Spleen (tissue), 11 donors: ENCODE measurements around the gene CACNG7. TPM values are rescaled to one million over a fixed set of nuclear protein-coding genes. Genes with fewer than 3 reads are reported as not detected.

Experiments
- DNase-seq: peaks from one replicate; pipeline ENCODE4 v3.0.0-alpha.2; 2020
- H3K27ac ChIP-seq, 8 donors: fragments of 200-600 bp; sonication (generic) in 7 of 8; 1 replicate in 4 of 8; 2 replicates in 4 of 8; pipeline versions ENCODE4 v1.5.0 to v1.8.0; 2016 to 2021; ENCODE audit warnings: inconsistent platforms in 4 of 8, mild to moderate bottlenecking in 4 of 8, moderate library complexity in 1 of 8
- H3K27me3 ChIP-seq, 7 donors: fragments of 200-600 bp; sonication (generic) in 6 of 7; replicated peaks in 1 of 7; 1 replicate in 4 of 7; 2 replicates in 3 of 7; pipeline versions ENCODE4 v1.5.0 to v1.8.0; 2016 to 2021; ENCODE audit warnings: inconsistent platforms in 3 of 7, mild to moderate bottlenecking in 1 of 7
- H3K36me3 ChIP-seq, 6 donors: fragments of 200-600 bp; sonication (generic) in 5 of 6; 1 replicate in 4 of 6; 2 replicates in 2 of 6; pipeline versions ENCODE4 v1.5.0 to v1.8.0; 2016 to 2021; ENCODE audit warnings: inconsistent platforms in 2 of 6
- H3K4me1 ChIP-seq, 6 donors: fragments of 200-600 bp; sonication (generic) in 5 of 6; 1 replicate in 3 of 6; 2 replicates in 3 of 6; pipeline versions ENCODE4 v1.5.0 to v1.8.0; 2016 to 2021; ENCODE audit warnings: inconsistent platforms in 3 of 6
- H3K4me3 ChIP-seq, 8 donors: fragments of 200-600 bp; sonication (generic) in 7 of 8; 1 replicate in 4 of 8; 2 replicates in 4 of 8; pipeline versions ENCODE4 v1.5.0 to v1.8.0; 2016 to 2021; ENCODE audit warnings: inconsistent platforms in 4 of 8, mild to moderate bottlenecking in 4 of 8, moderate library complexity in 2 of 8
- H3K9me3 ChIP-seq, 8 donors: fragments of 200-600 bp; sonication (generic) in 7 of 8; 1 replicate in 4 of 8; 2 replicates in 4 of 8; pipeline versions ENCODE4 v1.5.0 to v1.8.0; 2016 to 2021; ENCODE audit warnings: inconsistent platforms in 4 of 8
- POLR2A ChIP-seq, 3 donors: fragments of 450-650 bp; IDR thresholded peaks; one replicate each; pipeline ENCODE4 v1.5.1; 2017; ENCODE audit warnings: antibody characterized with exemption in 3 of 3, mild to moderate bottlenecking in 1 of 3
- POLR2AphosphoS5 ChIP-seq, 3 donors: sonication (generic); formaldehyde crosslinking; IDR thresholded peaks; one replicate each; pipeline ENCODE4 v1.5.1; 2017; ENCODE audit warnings: antibody characterized with exemption in 3 of 3
- WGBS, 5 donors: extraction: QIAGEN DNeasy Blood & Tissue Kit in 3 of 5; methylation state at CpG; one replicate each; pipeline versions ENCODE4 v1.1.5 to v1.1.7; 2013 to 2018; 5-methylcytosine and 5-hydroxymethylcytosine counted together
- intact Hi-C: fragments of 100-400 bp; cut with DNase I; formaldehyde crosslinking; loops from one replicate; pipeline ENCODE4 v1.15.0; 2023; ENCODE audit warnings: low total_unique reads
- polyA plus RNA-seq, 3 donors: library from polyadenylated mRNA; stranded (reverse); fragments of 200-250 nt; gene quantifications; one replicate each; pipeline ENCODE4 v1.2.1, GENCODE V29; 2013
- total RNA-seq, 7 donors: library from RNA; depleted of rRNA in 3 of 7; stranded (reverse); fragments of >200 nt in 3 of 7; fragmentation: NEBNext Ultra II Directional in 4 of 7; extraction: Animal tissue kit (Norgen Biotek cat#: 25700) in 4 of 7; gene quantifications; one replicate each; pipeline versions ENCODE4 v1.1.0 to v1.2.1, GENCODE V29; 2016 to 2021
- TF ChIP-seq, protein P1 (sequence below), 11 experiments: fragments of 200-600 bp in 7 of 11; fragments of 450-650 bp in 4 of 11; sonication (generic) in 4 of 11; IDR thresholded peaks in 8 of 11; conservative IDR thresholded peaks in 3 of 11; 1 replicate in 7 of 11; 2 replicates in 4 of 11; pipeline versions ENCODE4 v1.4.0 to v1.8.0; 2016 to 2021; ENCODE audit warnings: antibody characterized with exemption in 11 of 11, inconsistent platforms in 4 of 11, mild to moderate bottlenecking in 1 of 11
- donor health status: healthy with polysubstance abuse.
- donor health status: DM: no; HTN: no; CAD: no; lungs with moderate emphysema.
- donor health status: DM: no; HTN: no; CAD: no.
- donor health status: Bipolar disorder and iron deficiency.
- donor health status: healthy.
- donor health status: DM: no; HTN: no; CAD: no.
- donor health status: DM: yes; HTN: yes; CAD: no.

Gene CACNG7
- total and polyA plus RNA-seq, 10 donors: not detected

DNA sequence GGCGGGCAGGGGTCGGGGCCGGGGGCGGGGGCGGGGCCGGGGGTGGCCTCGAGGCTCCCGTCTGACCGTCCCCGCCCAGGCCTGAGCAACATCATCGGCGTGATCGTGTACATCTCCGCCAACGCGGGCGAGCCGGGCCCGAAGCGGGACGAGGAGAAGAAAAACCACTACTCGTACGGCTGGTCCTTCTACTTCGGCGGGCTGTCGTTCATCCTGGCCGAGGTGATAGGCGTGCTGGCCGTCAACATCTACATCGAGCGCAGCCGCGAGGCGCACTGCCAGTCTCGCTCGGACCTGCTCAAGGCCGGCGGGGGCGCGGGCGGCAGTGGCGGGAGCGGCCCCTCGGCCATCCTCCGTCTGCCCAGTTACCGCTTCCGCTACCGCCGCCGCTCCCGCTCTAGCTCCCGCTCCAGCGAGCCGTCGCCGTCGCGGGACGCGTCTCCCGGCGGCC lies 72.9 kb downstream of the CACNG7 start:
- Histone ChIP-seq H3K4me1 (peaks cover 0 to 50% (median 25%) of the 10 kb centered on the region in 6 donors), H3K27me3 (peaks cover 0 to 83% (median 64%) of the 10 kb centered on the region in 7 donors), H3K27ac (peak overlapping the region in 3 of 8 donors; percentile 18 to 49 (median 21)), H3K9me3 (peaks cover 0 to 47% (median 0%) of the 10 kb centered on the region in 8 donors), H3K36me3 (no peaks in the 10 kb centered on the region), H3K4me3 (peak overlapping the region in 5 of 8 donors; percentile 12 to 59 (median 28))
- no peak for DNase-seq
- 5 to 25% (median 9%) methylated on average over 15 to 62 of the region's 62 CpGs for WGBS, 5 donors
- intact Hi-C loops: no loop called here
- TF ChIP-seq POLR2A (IDR thresholded peaks at IDR 0.05) (no peak), POLR2AphosphoS5 (IDR thresholded peaks at IDR 0.05) (no peak)
- TF ChIP-seq, protein P1, sequence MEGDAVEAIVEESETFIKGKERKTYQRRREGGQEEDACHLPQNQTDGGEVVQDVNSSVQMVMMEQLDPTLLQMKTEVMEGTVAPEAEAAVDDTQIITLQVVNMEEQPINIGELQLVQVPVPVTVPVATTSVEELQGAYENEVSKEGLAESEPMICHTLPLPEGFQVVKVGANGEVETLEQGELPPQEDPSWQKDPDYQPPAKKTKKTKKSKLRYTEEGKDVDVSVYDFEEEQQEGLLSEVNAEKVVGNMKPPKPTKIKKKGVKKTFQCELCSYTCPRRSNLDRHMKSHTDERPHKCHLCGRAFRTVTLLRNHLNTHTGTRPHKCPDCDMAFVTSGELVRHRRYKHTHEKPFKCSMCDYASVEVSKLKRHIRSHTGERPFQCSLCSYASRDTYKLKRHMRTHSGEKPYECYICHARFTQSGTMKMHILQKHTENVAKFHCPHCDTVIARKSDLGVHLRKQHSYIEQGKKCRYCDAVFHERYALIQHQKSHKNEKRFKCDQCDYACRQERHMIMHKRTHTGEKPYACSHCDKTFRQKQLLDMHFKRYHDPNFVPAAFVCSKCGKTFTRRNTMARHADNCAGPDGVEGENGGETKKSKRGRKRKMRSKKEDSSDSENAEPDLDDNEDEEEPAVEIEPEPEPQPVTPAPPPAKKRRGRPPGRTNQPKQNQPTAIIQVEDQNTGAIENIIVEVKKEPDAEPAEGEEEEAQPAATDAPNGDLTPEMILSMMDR (IDR thresholded peaks at IDR 0.05 in 8 of 11, conservative IDR thresholded peaks at IDR 0.05 in 3 of 11): no peak

DNA sequence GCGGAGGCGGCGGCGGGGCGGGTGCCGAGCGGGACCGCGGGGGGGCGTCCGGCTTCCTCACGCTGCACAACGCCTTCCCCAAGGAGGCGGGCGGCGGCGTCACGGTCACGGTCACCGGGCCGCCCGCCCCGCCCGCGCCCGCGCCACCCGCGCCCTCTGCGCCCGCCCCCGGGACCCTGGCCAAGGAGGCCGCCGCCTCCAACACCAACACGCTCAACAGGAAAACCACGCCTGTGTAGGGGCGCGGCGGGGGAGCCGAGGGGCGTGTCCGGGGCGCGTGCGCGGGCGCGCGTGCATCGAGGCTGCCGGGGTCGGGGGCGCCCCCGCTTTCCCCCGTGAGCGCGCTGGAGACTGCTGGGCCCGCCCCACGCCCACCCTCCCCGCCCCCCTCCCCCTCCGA lies 73.5 kb downstream of the CACNG7 start:
- Histone ChIP-seq H3K27me3 (peaks cover 0 to 83% (median 59%) of the 10 kb centered on the region in 7 donors), H3K4me3 (peak overlapping the region in 4 of 8 donors; percentile 23 to 59 (median 28))

DNA sequence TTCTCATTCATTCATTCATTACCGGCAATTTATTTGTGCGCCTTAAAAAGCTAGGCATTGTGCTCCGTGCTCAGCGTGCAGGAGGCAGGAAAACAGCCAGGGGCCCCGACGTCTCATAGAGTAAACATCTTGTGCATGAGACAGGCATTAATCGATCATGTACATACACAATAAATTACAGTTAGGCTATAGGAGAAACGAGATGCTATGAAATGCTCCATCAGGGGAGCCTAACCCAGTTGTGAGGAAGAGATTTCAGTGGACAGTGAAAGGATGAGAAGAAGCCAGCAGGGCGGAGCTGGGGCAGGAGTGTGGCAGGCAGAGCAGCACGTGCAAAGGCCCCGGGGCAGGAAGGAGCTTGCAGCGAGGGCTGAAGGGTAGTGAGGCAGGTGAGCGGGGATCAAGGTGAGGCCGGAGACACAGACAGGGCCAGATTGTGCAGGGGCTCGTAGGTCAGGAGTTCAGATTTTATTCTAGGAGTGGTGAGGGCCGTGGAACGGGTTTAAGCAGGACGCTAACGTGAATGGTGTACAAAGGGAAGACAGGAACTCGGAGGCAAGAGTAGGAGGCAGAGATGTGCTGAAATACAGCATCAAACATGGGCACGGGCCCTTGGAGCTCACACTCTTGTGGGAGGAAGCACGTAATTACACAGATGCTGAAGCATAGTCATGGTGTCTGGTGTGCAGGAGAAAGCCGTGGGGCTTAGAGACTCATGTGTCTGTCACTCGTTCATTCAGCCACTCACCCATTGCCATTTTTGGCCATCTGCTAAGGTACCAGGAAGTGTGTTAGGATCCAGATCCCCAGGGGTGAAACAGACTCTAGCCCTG lies 74.6 kb downstream of the CACNG7 start:
- TF ChIP-seq, protein P1 (IDR thresholded peaks at IDR 0.05 in 8 of 11, conservative IDR thresholded peaks at IDR 0.05 in 3 of 11): no peak
- TF ChIP-seq POLR2AphosphoS5 (IDR thresholded peaks at IDR 0.05): no peak
- no peak for TF ChIP-seq POLR2A (IDR thresholded peaks at IDR 0.05)
- peaks cover 0 to 36% (median 15%) of the 10 kb centered on the region in 6 donors for H3K4me1 ChIP-seq
- no peak overlapping the region for H3K27ac ChIP-seq
- WGBS, 5 donors: 83 to 90% (median 87%) methylated on average over 24 of the region's 24 CpGs
- peaks cover 0 to 80% (median 49%) of the 10 kb centered on the region in 7 donors for H3K27me3 ChIP-seq
- peaks cover 0 to 34% (median 0%) of the 10 kb centered on the region in 8 donors for H3K9me3 ChIP-seq
- no peak for DNase-seq
- H3K4me3 ChIP-seq: no peak overlapping the region
- H3K36me3 ChIP-seq: no peaks in the 10 kb centered on the region
- intact Hi-C loops: no loop called here

More for the DNA sequence above, 73.5 kb downstream of the CACNG7 start:
- H3K36me3 ChIP-seq: no peaks in the 10 kb centered on the region
- peak; percentile 80 for DNase-seq
- H3K9me3 ChIP-seq: peaks cover 0 to 44% (median 0%) of the 10 kb centered on the region in 8 donors
- intact Hi-C loops: no loop called here
- WGBS, 5 donors: 0 to 3% (median 0%) methylated on average over 22 to 56 of the region's 61 CpGs; no CpG with 5 or more reads in 2 of the 5 donors
- no peak overlapping the region for H3K27ac ChIP-seq
- TF ChIP-seq, protein P1 (IDR thresholded peaks at IDR 0.05 in 8 of 11, conservative IDR thresholded peaks at IDR 0.05 in 3 of 11): no peak
- no peak for TF ChIP-seq POLR2AphosphoS5 (IDR thresholded peaks at IDR 0.05)
- TF ChIP-seq POLR2A (IDR thresholded peaks at IDR 0.05): no peak
- H3K4me1 ChIP-seq: peaks cover 0 to 45% (median 22%) of the 10 kb centered on the region in 6 donors

DNA sequence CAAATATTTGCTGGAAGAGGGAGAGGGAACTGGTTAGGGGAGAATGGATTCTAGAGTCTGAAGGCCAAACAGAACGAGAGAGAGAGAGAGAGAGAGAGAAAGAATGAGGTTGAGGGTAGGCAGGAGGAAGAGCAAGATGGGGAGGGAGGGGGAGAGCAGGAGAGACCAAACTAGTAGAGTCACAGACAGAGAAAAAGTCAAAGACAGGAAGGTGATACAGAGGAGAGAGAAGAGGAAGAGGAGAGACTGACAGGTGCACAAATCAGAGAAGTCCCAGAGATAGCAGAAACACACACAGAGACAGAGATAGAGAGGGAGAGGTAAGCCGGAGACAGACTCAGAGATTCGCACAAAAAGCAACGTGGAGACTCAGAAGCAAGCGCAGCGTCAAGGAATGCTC lies 76.8 kb downstream of the CACNG7 start:
- intact Hi-C loops: no loop called here
- 79 to 87% (median 82%) methylated on average over 6 of the region's 6 CpGs for WGBS, 5 donors
- H3K36me3 ChIP-seq: no peaks in the 10 kb centered on the region

More for the DNA sequence above, 76.8 kb downstream of the CACNG7 start:
- H3K27me3 ChIP-seq: peaks cover 0 to 69% (median 28%) of the 10 kb centered on the region in 7 donors
- H3K4me1 ChIP-seq: peaks cover 0 to 15% (median 7%) of the 10 kb centered on the region in 6 donors
- H3K4me3 ChIP-seq: no peak overlapping the region
- TF ChIP-seq, protein P1 (IDR thresholded peaks at IDR 0.05 in 8 of 11, conservative IDR thresholded peaks at IDR 0.05 in 3 of 11): no peak
- no peak for TF ChIP-seq POLR2A (IDR thresholded peaks at IDR 0.05)
- TF ChIP-seq POLR2AphosphoS5 (IDR thresholded peaks at IDR 0.05): no peak
- DNase-seq: no peak
- no peak overlapping the region for H3K27ac ChIP-seq
- H3K9me3 ChIP-seq: peaks cover 0 to 26% (median 0%) of the 10 kb centered on the region in 8 donors
